ENCODE data around the gene TBX21. TPM values are rescaled to one million over a fixed set of nuclear protein-coding genes. Genes with fewer than 3 reads are reported as not detected.

Gene TBX21
- total and polyA plus RNA-seq, 9 of the 15 experiments (the other 6 are each of a cell fraction or from before 2014, with no cell fraction given) = 0.07 TPM; not detected in 8

GRCh38 chr17:47684025-47684424, 49.0 kb upstream of the TBX21 start:
- no peaks in the 10 kb centered on the region for H3K27me3 ChIP-seq (ENCODE audit: control insufficient read depth in 2 of 2, insufficient read depth in 2 of 2, low read length in 2 of 2)
- no peak overlapping the region for H2AFZ ChIP-seq (ENCODE audit: low read depth, low read length)
- no peak overlapping the region for H3K27ac ChIP-seq (ENCODE audit: extremely low read depth, low read depth, low read length)
- FAIRE-seq = no peak
- no peaks in the 10 kb centered on the region; the same call in 1 of the 2 replicates for H4K20me1 ChIP-seq (replicated peaks; ENCODE audit: control insufficient read depth, insufficient read depth, low read length)
- BruUV-seq (replicated peaks) = no TSS peak
- no peak for ATAC-seq
- ChIA-PET POLR2A (interaction anchor here (0.6 to 1.0 kb wide), 5 partner anchors 9 to 55 kb away, joined by 3 to 4 read pairs (median 3); no protein-coding TSS in a partner anchor), CTCF (ENCODE audit: low intra/inter-chr PET ratio) (no interaction called here)
- H3K79me2 ChIP-seq (ENCODE audit: control insufficient read depth, insufficient read depth, low read length) = no peaks in the 10 kb centered on the region
- H3K4me3 ChIP-seq = no peak overlapping the region
- no peaks in the 10 kb centered on the region; a peak in 1 of 5 replicates for H3K4me1 ChIP-seq (replicated peaks in 1 of 2; ENCODE audit: control insufficient read depth in 2 of 2, insufficient read depth in 2 of 2, low read length in 2 of 2)
- in situ Hi-C loops (cut with MboI) = no loop called here
- TF ChIP-seq POLR2A (conservative IDR thresholded peaks at IDR 0.05) (peak; percentile 69; the same call in 1 of the 2 replicates), FIP1L1 (IDR thresholded peaks at IDR 0.05; ENCODE audit: low read depth, low read length, poor library complexity, severe bottlenecking) (no peak), ZNF431 (CRISPR knock-in tag; IDR thresholded peaks at IDR 0.05) (no peak), PHF8 (IDR thresholded peaks at IDR 0.05; ENCODE audit: borderline replicate concordance, low read length) (no peak), ZNF24 (IDR thresholded peaks at IDR 0.05) (no peak), POLR2B (IDR thresholded peaks at IDR 0.05; ENCODE audit: low read depth, partially characterized antibody) (peak; percentile 48), ZNF232 (CRISPR knock-in tag; IDR thresholded peaks at IDR 0.05) (no peak), NFXL1 (CRISPR knock-in tag; IDR thresholded peaks at IDR 0.05) (no peak), POLR2AphosphoS5 (IDR thresholded peaks at IDR 0.05; ENCODE audit: control insufficient read depth, insufficient read depth, low read depth, low read length) (0 out of 2 replicates have a peak, but pooled peaks have one; percentile 41), THRA (IDR thresholded peaks at IDR 0.05) (no peak), JUN (IDR thresholded peaks at IDR 0.05; ENCODE audit: borderline replicate concordance, low read depth, low read length) (no peak), JUN (CRISPR knock-in tag; IDR thresholded peaks at IDR 0.05; ENCODE audit: borderline replicate concordance) (no peak), TAF9B (IDR thresholded peaks at IDR 0.05; ENCODE audit: partially characterized antibody) (no peak), SUPT5H (IDR thresholded peaks at IDR 0.05) (0 out of 2 replicates have a peak, but pooled peaks have one; percentile 61), TCFL5 (CRISPR knock-in tag; conservative IDR thresholded peaks at IDR 0.05) (no peak)
- intact Hi-C loops (cut with micrococcal nuclease) = no loop called here
- no peak overlapping the region for H3K9ac ChIP-seq (ENCODE audit: insufficient read depth in 1 of 2, low read depth in 2 of 2, low read length in 2 of 2)
- 95% methylated on average over 4 of the region's 4 CpGs for WGBS (ENCODE audit: insufficient coverage, low coverage, missing lambda C conversion rate)
- peaks cover 67% of the 10 kb centered on the region for H3K36me3 ChIP-seq (ENCODE audit: control insufficient read depth, insufficient read depth, low read length)
- no peak overlapping the region for H3K4me2 ChIP-seq (ENCODE audit: insufficient read depth, low read length)
- no peaks in the 10 kb centered on the region for H3K9me1 ChIP-seq (ENCODE audit: control insufficient read depth, insufficient read depth, low read length)
- H3K9me3 ChIP-seq (replicated peaks; ENCODE audit: control insufficient read depth, insufficient read depth, low read depth, low read length) = no peaks in the 10 kb centered on the region
- no peak for DNase-seq (ENCODE audit: extremely low read depth in 1 of 4, low spot score in 3 of 4)

All from K562 (cell line).